GM19351 (cell line): ENCODE measurements around the gene CEMP1.
A peak's percentile ranks its signal among the peaks of the same experiment; 100 is the strongest.

Experiments
- ATAC-seq: cut with Tn5 transposase; IDR thresholded peaks from one replicate; pipeline ENCODE4 v1.9.1; 2021; ENCODE audit warnings: mild to moderate bottlenecking, moderate library complexity; ENCODE audit not compliant: unreplicated experiment

The CEMP1 gene

DNA sequence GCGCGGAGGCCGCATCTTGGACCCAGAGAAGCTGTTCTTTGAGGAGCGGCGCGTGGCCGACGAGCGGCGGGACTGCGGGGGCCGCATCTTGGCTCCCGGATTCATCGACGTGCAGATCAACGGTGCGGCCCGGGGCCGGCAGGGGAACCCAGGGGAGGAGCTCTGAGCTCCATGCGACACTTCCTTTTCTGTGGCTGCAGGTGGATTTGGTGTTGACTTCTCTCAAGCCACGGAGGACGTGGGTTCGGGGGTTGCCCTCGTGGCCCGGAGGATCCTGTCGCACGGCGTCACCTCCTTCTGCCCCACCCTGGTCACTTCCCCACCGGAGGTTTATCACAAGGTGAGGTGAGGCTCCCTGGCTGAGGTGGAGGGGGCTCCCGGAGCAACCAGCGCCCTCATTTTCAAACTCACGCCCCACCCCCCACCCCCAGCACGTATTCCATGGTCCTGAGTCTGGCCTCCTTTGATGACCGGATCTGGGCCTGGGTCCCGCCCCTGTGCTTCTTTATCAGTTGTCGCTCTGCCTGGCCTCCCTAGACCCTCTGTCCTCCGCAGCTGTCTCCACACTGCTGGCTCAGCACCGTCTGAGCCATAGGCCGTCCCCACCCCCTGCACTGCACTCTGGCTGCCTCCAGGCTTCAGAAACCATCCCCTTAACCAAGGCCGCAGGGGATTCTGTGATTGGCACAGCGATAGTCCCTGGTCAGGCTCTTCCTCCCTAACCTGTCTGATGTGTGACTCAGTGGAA lies 10.2 kb downstream of the CEMP1 start:
- no peak for ATAC-seq

DNA sequence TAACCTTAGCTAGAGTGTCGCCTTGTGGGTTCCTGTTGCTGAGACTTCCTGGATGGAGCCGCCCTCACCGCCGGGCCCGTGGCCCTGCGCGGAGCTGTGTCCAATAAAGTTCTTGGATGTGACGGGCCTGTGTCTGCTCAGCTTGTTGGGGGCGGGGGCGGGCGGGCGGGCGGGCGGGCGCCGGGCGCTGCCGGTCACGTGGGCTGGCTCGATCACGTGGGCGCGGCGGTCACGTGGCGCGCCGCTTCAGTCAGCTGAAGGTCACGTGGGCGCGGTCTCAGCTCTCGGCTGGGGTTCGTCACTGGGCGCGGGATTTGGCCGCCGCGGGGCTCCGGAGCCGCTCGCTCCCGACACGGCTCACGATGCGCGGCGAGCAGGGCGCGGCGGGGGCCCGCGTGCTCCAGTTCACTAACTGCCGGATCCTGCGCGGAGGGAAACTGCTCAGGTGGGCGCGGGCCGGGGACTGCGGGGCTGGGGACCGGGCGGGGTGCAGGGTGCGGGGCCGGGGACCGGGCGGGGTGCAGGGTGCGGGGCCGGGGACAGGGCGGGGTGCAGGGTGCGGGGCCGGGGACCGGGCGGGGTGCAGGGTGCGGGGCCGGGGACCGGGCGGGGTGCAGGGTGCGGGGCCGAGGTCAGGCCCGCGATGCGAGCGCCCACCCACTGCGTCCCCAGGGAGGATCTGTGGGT lies 11.0 kb downstream of the CEMP1 start, which contains the start of gene AMDHD2:
TSS of gene AMDHD2 (plus strand) at position 275 of the 687 bp plus-strand sequence. CDS start at position 363, 88 bp downstream.
- no peak for ATAC-seq

DNA sequence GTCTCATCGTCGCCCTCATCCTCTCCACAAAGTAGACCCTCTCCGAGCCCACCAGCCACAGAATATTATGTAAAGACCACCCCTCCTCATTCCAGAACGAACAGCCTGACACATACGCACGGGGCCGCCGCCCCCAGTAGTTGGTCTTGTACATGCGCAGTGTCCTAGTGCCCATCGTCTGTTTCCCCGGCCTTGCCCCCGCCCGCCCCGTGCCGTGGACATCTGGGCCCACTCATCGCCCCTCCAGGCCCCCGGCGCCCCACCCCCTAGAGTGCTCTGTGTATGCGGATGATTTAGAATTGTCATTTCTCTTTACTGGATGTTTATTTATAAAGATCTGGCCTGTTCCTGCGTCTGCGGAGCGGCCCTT lies 11.5 kb downstream of the CEMP1 start:
- no peak for ATAC-seq

DNA sequence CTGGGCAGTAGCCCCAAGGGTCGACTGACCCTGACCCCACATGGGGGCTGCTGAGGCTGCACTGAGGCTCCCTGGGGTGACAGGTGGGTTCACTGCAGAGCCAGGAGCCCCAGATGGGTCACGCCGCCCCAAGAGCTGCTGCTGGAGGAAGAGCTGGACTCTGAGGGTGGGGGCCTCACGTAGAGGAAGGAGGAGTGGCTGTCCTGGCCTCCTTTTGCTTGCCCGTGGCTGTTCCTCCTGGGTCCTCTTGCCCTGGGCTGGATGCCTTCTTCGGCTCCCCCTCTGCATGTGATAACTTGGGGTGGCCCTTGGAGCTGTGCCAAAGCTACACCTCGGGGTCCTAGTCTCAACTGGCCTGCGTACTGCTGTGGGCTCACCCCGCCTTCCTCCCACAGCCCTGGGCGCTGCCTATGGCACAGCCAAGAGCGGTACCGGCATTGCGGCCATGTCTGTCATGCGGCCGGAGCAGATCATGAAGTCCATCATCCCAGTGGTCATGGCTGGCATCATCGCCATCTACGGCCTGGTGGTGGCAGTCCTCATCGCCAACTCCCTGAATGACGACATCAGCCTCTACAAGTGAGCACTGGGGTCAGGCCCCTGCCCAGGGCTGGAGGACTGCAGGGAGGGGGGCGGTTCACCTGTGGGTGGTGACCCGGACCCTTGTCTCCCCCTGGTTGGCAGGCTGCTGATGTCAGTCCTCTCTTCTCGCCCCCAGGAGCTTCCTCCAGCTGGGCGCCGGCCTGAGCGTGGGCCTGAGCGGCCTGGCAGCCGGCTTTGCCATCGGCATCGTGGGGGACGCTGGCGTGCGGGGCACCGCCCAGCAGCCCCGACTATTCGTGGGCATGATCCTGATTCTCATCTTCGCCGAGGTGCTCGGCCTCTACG lies 12.1 kb downstream of the CEMP1 start:
- ATAC-seq = no peak

DNA sequence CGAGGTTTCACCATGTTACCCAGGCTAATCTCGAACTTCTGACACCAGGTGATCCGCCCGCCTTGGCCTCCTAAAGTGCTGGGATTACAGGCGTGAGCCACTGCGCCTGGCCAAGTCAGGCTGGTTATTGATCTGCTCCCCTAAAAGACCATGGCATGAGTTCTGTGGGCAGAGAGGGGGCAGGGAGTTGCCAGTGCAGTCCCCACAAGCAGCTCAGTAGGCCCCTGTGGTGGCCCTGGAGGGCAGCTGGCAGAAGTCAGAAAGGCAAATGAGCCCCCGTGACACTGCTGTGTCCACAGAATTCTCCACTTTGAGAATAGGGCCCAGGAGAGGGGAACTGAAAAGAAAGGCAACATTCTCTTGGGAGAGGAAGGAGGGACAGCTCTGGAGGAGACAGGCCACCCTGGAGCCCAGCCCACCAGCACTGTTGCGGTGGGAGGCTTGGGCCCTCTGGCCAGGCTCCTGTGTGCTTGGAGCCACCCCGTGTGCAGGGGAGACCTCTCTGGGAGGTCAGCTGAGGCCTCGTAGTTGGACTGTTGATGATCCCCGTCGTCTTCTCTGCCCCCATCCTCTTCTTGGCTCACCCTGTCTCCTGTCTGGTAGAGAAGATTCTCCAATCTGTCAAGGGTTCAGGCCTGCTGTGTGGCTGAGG lies 13.1 kb downstream of the CEMP1 start:
- ATAC-seq = no peak

DNA sequence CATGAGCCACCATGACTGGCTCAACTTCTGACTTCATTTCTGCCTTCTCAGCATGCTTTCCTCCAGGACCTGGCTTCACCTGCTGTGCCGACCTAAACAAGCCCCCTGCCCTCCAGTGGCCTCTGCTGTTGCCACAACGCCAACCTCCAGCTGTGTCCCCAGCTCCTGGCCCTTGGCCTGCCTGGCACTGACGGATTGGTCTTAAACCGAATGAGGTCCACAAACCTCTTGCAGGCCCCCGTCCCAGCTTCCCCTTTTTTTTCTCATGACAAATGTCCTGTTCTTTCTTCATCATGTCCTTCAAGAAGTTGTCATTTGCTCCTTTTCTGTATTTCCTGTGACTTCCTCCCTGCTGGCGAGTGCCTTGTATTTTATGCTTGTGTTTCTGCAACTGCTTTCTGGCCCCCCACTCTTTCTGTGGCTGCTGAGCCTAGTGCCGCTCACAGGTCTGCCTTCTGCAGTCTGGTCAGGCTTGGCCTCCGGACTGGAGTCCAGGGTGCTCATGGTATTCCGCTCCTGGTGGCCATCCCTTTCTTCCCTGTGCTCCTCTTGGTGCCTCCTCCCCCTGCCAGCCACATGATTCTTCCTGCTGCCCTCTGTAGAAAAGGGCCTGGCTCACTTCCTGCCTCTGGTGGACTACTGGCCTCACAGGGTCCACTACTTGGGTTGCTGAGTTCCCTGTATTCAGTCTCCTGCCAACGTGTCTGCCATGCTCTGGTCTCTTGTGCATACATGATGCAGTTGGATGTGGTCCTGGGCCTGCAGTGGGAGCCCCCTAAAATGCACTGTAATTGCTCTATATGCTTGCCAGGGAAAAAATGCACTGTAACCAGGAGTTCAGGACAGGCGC lies 14.6 kb downstream of the CEMP1 start:
- ATAC-seq = no peak

DNA sequence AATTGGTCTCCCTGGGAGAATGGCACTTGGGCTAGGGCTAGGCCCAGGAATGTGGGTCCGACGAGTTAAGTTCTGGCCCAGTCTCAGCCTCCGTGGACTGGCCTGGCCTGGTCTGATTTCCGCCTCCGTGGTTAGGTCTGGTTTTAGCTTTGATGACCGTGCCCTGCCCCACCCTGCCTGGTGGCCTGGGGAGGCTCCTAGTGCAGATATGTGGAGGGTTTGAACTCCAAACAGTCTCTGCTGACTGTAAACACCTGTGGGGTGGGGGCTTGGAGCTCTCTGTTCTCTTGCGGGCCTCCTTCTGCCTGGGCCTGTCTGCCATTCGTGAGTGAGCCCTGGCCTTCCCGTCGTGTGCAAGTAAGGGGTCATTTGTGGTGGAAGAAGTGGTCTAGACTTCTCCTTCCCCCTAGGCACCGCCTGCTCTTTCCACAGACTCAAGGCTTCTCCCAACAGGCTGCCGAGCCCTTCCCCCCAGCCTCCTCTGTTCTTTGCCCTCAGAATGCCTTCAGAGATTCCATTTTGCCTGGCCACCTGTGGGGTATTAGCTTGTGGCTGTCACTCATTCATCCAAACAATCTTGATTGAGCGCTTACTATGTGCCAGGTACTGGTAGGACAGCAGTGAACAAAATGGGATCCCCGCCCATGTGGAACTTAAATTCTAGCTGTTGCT lies 15.9 kb downstream of the CEMP1 start:
- no peak for ATAC-seq

DNA sequence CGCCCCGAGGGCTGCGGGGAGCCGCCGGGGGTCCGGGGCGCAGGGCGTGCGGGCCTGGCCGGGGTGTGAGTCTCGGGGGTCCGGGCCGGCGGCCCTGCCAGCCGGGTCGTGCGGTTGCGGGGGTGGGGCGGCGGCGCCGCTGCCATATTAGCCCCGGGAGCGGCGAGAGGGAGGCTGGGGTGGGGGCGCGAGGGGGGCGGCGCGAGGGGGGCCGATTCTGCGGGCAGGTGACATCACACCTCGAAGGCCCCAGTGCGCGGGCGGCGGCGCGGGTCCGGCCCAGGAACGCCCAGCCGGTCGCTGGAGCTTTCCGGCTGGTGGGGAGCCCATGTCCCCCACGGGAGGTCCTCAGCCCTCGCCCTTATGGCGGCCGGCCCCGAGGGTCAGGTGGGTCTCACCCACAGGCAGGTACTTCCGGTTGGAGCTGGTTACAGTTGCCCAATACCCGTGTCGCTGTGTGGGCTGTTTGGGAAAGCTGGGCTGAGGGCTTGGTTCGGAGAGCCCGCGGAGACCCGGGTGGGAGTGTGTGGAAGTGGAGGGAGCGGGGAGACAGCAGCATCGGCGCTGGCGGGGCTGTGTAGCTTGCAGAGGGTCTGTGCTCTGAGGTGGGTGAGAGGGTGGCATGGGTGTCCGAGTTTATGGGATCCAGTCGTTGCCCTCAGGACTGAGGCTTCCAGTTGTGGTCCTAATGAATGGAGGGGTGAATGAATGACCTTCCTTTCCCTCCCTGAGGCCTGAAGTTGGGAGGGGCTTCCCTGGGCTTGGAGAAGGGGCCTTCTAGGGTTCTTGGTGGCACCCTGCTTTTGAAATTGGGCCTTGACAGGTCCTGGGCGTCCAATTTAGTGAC lies 16.7 kb downstream of the CEMP1 start:
- no peak for ATAC-seq

DNA sequence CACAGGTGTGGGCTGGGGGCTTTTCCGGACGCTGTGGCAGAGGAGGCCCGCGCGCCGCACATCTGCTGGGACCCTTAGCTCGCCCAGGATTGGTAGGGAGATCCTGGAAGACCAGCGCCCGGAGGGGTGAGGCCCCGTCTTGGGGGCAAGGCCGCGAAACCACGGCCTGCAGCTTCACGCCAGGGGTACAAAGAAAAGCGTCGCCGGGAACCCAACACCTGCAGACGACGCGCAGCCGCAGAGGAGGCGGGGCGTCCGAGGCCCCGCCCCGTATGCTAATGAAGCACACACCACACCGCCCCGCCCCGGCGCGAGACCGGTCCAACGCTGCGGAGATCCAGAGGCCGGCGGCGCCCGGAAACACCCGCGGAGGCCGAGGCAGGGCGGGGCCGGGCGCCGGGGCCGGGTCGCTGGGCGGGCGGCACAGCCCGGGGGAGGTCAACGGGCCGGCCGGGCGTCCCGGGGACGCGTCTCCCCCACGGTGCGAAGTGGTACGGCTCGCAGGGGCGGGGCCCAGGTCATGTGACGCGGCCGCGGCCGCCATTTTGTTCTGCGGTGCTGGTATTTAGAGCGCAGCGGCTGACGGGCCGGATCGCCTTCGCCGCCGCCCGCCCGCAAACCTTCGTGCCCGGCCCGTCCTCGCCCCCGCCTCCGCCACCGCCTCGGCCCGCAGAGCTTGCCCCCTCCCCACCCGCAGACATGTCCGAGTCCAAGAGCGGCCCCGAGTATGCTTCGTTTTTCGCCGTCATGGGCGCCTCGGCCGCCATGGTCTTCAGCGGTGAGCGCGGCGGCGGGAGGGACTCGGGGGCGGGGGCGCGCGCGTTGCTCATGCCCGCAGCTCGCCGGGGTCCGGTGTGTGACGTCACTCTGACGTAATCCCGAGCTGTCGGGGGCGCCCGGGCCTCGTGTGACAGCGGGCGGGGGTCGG lies 17.5 kb downstream of the CEMP1 start, which contains the start of gene ATP6V0C:
TSS of gene ATP6V0C (plus strand) at position 548 of the 928 bp plus-strand sequence. CDS start at position 700, 152 bp downstream.
- peak; percentile 80 for ATAC-seq

DNA sequence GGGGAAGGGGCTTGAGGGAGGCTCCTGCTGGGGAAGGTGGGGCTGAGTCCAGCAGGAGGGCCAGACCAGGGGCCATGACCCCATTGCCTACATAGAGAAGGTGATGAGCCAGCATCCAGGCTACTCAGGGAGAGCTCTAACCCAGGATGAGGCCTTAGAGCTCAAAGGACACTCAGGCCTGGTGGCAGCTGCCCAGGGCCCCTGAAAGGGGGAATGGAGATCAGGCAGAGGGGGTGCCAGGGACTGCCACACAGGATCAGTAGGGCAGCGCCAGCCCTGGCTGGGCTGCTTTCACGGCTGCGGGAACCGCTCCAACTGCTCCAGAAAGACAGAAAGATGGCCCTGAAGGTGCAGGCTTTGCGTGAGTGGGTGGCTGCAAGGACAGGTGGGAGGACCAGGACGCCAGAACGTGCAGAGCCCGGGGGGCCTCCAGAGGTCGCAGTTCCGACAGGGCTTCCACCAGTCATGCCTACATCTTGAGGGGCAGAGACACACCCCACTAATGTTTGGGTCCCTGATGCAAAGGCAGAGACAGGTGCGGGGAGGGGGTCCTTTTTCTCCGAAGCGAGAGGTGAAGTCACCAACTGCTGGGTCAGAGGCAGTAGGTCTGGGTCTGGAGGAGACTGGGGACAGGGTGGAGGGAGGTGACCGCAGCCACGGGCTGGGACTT lies 18.3 kb downstream of the CEMP1 start:
- no peak for ATAC-seq

DNA sequence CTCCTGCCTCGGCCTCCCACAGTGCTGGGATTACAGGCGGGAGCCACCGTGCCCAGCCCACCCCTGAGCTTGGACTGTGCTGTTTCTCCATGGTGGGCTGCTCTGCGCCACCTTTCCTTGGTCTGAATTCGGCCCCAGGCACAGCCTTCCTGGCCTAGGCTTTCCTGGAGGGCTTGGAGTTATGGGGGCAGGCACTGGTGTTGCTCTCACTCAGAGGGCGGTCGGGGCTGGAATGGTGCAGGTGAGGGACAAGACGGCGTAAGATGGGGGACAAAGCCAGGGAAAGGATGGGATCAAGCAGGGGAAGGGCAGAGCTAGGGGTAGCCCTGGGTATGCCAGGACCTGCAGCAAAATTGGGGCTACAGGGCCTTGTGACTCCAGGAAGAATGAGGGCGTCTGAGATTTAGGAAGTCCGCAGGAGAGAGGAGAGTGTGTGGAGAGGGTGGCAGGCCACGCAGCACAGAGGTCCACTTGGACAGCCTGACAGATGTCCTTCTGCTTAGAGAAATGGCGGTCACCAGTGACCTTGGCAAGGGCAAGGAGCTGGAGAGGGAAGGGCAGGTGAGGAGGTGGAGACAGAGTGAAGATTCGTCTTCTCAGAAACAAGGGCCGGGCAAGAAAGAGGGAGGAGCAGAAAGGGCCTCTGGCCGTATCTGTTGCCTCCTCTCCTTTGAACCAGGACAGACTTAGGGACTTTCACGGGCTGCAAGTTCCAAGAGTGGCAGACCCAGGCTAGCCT lies 19.0 kb downstream of the CEMP1 start:
- ATAC-seq = no peak

DNA sequence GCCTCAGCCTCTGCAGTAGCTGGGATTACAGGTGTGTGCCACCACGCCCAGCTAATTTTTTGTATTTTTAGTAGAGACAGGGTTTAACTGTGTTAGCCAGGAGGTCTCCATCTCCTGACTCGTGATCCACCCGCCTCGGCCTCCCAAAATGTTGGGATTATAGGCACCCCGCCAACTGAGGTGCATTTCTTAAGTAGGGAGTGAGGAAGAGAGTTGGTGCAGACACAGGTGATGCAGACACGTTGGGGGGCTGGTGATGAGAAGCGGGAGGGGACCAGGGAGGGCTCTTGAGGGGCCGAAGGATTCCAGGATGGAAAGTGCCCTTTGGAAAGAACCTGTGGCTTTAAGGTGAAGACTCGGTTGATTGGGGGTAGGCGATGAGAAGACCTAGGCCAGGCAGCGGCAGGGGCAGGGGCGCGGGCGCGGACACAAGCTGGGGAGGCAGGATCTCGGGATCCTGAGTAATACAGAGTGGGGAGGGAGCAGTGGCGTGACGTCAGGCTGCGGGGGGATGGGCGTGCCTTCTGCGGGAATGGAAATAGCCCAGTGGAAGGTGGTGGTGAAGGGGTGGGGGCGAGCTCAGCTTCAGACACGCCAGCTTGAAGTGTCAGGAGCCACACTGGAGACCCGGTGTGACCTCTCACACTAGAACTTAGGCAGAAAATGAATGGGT lies 19.9 kb downstream of the CEMP1 start:
- ATAC-seq = no peak

DNA sequence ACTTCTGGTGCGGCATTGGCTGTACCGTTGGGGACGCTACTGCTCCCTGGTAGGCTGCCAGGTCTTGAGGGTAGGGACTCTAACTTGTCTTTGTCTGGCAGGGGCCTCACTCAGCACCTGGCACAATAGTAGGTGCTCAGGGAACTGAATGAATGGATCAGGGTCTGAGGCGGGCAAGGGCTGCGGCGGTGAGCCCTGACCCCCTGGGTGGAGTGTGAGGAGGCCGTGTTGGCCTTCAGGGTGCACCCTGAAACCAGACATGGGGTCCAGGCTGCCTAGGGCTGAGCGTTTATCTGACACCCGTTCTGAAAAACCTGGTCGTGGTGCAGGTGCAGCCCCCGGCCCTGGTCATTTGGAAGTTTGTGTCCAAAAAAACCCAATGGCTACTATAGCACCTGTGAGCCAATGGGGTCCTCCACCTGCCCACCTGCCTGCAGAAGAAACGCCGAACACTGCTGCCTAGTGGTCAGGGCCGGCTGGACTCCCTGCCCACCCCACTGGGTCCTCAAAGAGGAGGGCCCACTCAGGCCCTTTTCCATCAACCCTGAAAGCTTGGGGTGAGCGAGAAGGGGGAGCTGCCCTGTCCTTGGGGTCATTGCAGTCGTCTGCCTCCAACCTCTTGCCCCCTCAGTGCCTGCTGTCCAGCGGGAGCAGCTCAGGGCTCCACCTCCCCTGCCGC lies 22.3 kb downstream of the CEMP1 start:
- ATAC-seq = no peak

DNA sequence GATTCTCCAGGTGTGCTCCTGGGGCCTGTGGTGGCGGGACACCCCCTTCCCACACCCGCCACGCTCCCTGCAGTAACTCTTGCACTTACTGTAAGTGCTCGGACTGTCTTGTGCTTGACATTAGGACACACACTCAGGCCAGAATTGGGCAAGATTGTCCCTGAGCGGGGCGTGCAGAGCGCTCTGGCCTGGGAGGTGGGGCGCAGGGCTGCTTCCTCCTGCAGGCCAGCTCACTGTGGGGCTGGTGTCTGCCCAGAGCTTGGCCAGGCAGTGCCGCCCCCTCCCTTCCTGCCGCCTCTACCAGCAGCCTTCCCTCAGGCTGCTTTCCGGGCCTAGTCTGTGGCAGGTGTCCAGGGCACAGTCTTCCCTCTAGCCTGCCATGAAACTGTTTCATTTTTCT lies 23.5 kb downstream of the CEMP1 start:
- no peak for ATAC-seq

DNA sequence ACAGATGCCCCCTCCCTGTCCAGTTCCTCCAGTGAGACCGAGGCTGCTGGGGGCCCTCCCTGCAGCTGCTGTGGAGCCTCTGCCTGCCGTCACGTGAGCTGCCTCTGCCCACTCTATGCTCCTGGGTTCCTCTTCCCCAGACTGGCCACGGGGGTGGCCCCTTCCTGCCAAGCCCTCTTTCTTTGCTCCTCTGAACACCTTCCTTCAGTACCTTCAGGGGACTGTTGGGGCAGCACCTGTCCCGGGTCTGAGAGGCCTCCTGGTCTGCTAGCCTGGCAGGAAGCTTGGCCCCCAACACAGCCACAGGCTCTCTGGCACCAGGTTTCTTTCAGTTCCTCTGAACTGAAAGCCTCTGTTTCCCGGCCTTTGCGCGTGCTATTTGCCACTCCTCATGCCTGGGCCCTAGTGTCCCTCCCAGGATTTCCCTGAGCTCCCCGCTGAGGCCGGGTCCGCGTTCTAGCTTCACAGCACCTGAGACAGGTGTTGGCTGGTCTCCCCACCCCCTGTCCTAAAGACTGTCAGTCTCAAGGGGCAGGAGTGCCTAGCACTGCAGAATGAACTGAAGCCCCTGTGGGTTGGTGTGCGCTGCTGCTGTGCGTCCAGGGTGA lies 24.1 kb downstream of the CEMP1 start:
- no peak for ATAC-seq
